ENCODE measurements around the gene P2RX4.

DNA sequence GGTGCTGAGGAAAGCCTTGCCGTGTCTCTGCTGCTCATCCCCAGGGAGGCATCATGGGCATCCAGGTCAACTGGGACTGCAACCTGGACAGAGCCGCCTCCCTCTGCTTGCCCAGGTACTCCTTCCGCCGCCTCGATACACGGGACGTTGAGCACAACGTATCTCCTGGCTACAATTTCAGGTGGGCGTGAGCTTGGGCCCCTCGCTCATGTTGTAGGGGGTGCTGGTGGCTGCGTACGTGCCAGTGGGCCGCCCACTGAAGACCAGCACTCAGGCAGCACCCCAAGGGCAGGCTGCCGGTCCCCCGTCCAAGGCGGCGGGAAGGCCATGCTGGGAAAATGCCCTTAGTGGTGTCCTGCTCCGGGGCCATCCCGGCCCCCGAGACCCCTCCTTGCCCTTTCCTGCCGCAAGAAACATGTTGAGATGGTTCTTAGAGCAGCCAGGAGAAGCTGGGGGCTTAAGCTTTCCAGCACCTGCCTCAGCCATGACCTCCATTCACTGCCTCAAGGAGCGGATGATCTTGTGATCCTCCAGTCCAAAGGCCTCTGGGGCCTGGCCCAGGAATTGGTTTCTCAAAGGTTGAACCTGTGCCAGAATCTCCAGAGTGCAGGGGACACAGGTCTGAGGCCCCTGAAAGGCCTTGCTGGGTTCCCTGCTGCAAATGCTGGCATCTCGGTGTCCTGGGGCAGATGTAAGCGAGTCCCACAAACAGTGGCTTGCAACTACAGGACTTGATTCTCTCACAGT, 19.2 kb downstream of the P2RX4 start:
- TF ChIP-seq CTCF (optimal IDR thresholded peaks at IDR 0.05 in 1 of 3, IDR thresholded peaks at IDR 0.05 in 1 of 3, conservative IDR thresholded peaks at IDR 0.05 in 1 of 3; ENCODE audit: extremely low read depth in 1 of 3, insufficient read depth in 2 of 3, low read length in 3 of 3) = no peak
- TF ChIP-seq EZH2 (IDR thresholded peaks at IDR 0.05; ENCODE audit: low read length) = no peak

All from keratinocyte (primary cell).